IMR-90 (cell line): ENCODE data around the gene PTAR1. TPM values are rescaled to one million over a fixed set of nuclear protein-coding genes. Genes with fewer than 3 reads are reported as not detected.
A peak's percentile ranks its signal among the peaks of the same experiment; 100 is the strongest.

Experiments
- ATAC-seq: fragments of 200-7000 bp; cut with Tn5 transposase; 2 replicates; pipeline ENCODE4 v1.9.1; 2020; ENCODE audit warnings: low read depth, mild to moderate bottlenecking, moderate library complexity
- BruUV-seq: library from RNA; stranded (reverse); fragments of 400-500 nt; replicated peaks from 2 replicates; lab custom pipeline; 2021; lab: Mats Ljungman, UMichigan
- CTCF ChIA-PET: fragments of 300-600 bp; formaldehyde crosslinking; extraction: SDS; loops from one replicate; lab custom pipeline; 2021; ENCODE audit warnings: antibody characterized with exemption; lab: Yijun Ruan, JAX
- POLR2A ChIA-PET: fragments of 300-600 bp; sonication (Branson Sonifier 250); formaldehyde crosslinking; loops from one replicate; lab custom pipeline; 2022; ENCODE audit warnings: antibody characterized with exemption; ENCODE audit not compliant: unreplicated experiment; lab: Charles Lee
- DNase-seq: peaks from one replicate; pipeline ENCODE4 v3.0.0; 2013
- H2AFZ ChIP-seq: replicated peaks from 2 replicates; pipeline ENCODE3; 2013; ENCODE audit warnings: low read length, mild to moderate bottlenecking; ENCODE audit not compliant: poor library complexity
- H2AK5ac ChIP-seq: 2 replicates; pipeline ENCODE4 v1.6.1; 2013; ENCODE audit warnings: low read depth, low read length, inconsistent platforms
- H2AK9ac ChIP-seq: replicated peaks from 2 replicates; pipeline ENCODE3; 2013; ENCODE audit warnings: mild to moderate bottlenecking, low read depth, low read length, moderate library complexity; ENCODE audit not compliant: poor library complexity
- H2BK120ac ChIP-seq: 2 replicates; pipeline ENCODE4 v1.6.1; 2013; ENCODE audit warnings: low read depth, low read length, inconsistent platforms
- H2BK15ac ChIP-seq: 3 replicates; pipeline ENCODE4 v1.6.1; 2013; ENCODE audit warnings: low read depth, low read length, inconsistent platforms
- H2BK20ac ChIP-seq: 2 replicates; pipeline ENCODE4 v1.6.1; 2013; ENCODE audit warnings: low read depth, mild to moderate bottlenecking, inconsistent platforms, low read length, moderate library complexity
- H2BK5ac ChIP-seq: 2 replicates; pipeline ENCODE4 v1.6.1; 2013; ENCODE audit warnings: mild to moderate bottlenecking, low read depth, low read length, inconsistent platforms; ENCODE audit not compliant: poor library complexity, severe bottlenecking
- H3K14ac ChIP-seq: replicated peaks from 2 replicates; pipeline ENCODE4 v1.6.1; 2013; ENCODE audit warnings: low read depth, low read length, inconsistent platforms
- H3K18ac ChIP-seq: 2 replicates; pipeline ENCODE4 v1.6.1; 2013; ENCODE audit warnings: low read depth, low read length, control low read depth
- H3K23ac ChIP-seq: 2 replicates; pipeline ENCODE4 v1.6.1; 2013; ENCODE audit warnings: low read depth, low read length, inconsistent platforms
- H3K27ac ChIP-seq: 2 replicates; pipeline ENCODE4 v1.5.1; 2013; ENCODE audit warnings: mild to moderate bottlenecking, control low read depth, low read length; ENCODE audit not compliant: insufficient read depth
- H3K27me3 ChIP-seq: 2 replicates; pipeline ENCODE4 v1.6.1; 2013; ENCODE audit warnings: low read length; ENCODE audit not compliant: control insufficient read depth, insufficient read depth
- H3K36me3 ChIP-seq: 2 replicates; pipeline ENCODE4 v1.6.1; 2013; ENCODE audit warnings: low read length, mixed read lengths; ENCODE audit not compliant: control insufficient read depth, insufficient read depth
- H3K4ac ChIP-seq: 2 replicates; pipeline ENCODE4 v1.6.1; 2013; ENCODE audit warnings: low read depth, low read length, inconsistent platforms
- H3K4me1 ChIP-seq: 2 replicates; pipeline ENCODE4 v1.6.1; 2013; ENCODE audit warnings: low read length, mixed read lengths; ENCODE audit not compliant: control insufficient read depth, insufficient read depth
- H3K4me2 ChIP-seq: 2 replicates; pipeline ENCODE4 v1.6.1; 2013; ENCODE audit warnings: low read depth, mild to moderate bottlenecking, control low read depth, low read length, moderate library complexity
- H3K4me3 ChIP-seq: 2 replicates; pipeline ENCODE4 v1.5.1; 2013; ENCODE audit warnings: low read depth, mild to moderate bottlenecking, control low read depth, low read length, moderate library complexity; ENCODE audit not compliant: insufficient read depth
- H3K56ac ChIP-seq: 2 replicates; pipeline ENCODE4 v1.6.1; 2013; ENCODE audit warnings: low read length, inconsistent platforms; ENCODE audit not compliant: insufficient read depth; ENCODE audit errors: extremely low read depth
- H3K79me1 ChIP-seq, 2 experiments: 2 replicates each; pipeline ENCODE4 v1.6.1; 2013; ENCODE audit warnings: low read length in 2 of 2, inconsistent platforms in 1 of 2, low read depth in 1 of 2
- H3K9ac ChIP-seq: 2 replicates; pipeline ENCODE4 v1.6.1; 2013; ENCODE audit warnings: low read depth, low read length, control low read depth
- H3K9me1 ChIP-seq: 2 replicates; pipeline ENCODE4 v1.6.1; 2013; ENCODE audit warnings: low read length, inconsistent platforms; ENCODE audit not compliant: insufficient read depth
- H3K9me3 ChIP-seq: 2 replicates; pipeline ENCODE4 v1.6.1; 2013; ENCODE audit warnings: low read length; ENCODE audit not compliant: control insufficient read depth, insufficient read depth
- H4K20me1 ChIP-seq: 2 replicates; pipeline ENCODE4 v1.6.1; 2013; ENCODE audit warnings: low read length, inconsistent platforms; ENCODE audit not compliant: insufficient read depth
- H4K5ac ChIP-seq: 2 replicates; pipeline ENCODE4 v1.6.1; 2013; ENCODE audit warnings: mild to moderate bottlenecking, low read depth, low read length, control low read depth
- H4K8ac ChIP-seq, 2 experiments: 2 replicates each; pipeline ENCODE4 v1.6.1; 2013; ENCODE audit warnings: low read depth in 2 of 2, low read length in 2 of 2, control low read depth in 1 of 2, inconsistent platforms in 1 of 2
- H4K91ac ChIP-seq: 2 replicates; pipeline ENCODE4 v1.6.1; 2013; ENCODE audit warnings: low read depth, low read length, inconsistent platforms; ENCODE audit not compliant: insufficient read depth
- BHLHE40 ChIP-seq: fragments of 150-350 bp; IDR thresholded peaks from 2 replicates; pipeline ENCODE4 v1.6.1; 2016; ENCODE audit warnings: mild to moderate bottlenecking, low read depth, low read length
- CTCF ChIP-seq: conservative IDR thresholded peaks from 2 replicates; pipeline ENCODE4 v1.5.1; 2012; ENCODE audit warnings: mild to moderate bottlenecking, low read depth, low read length, improper control_type of control experiment
- FOS ChIP-seq: fragments of 150-350 bp; IDR thresholded peaks from 2 replicates; pipeline ENCODE4 v1.6.1; 2016; ENCODE audit warnings: low read depth, low read length
- MAFK ChIP-seq: IDR thresholded peaks from 2 replicates; pipeline ENCODE4 v1.6.1; 2012; ENCODE audit warnings: low read depth, low read length, improper control_type of control experiment
- MAZ ChIP-seq: IDR thresholded peaks from 2 replicates; pipeline ENCODE4 v1.6.1; 2012; ENCODE audit warnings: low read depth, mild to moderate bottlenecking, low read length, improper control_type of control experiment, moderate library complexity, borderline replicate concordance
- RAD21 ChIP-seq: IDR thresholded peaks from 2 replicates; pipeline ENCODE4 v1.6.1; 2012; ENCODE audit warnings: low read length, improper control_type of control experiment
- WGBS, 2 experiments: methylation state at CpG; one replicate each; pipeline versions ENCODE4 v1.1.5 to v1.1.7; 2013; ENCODE audit warnings: missing lambda C conversion rate in 2 of 2; ENCODE audit not compliant: insufficient read length in 1 of 2; ENCODE audit errors: extremely low coverage in 2 of 2; 5-methylcytosine and 5-hydroxymethylcytosine counted together
- dilution Hi-C: fragments of 300-500 bp; cut with HindIII; formaldehyde crosslinking; loops from one replicate; pipeline ENCODE4 v1.14.3; 2018; ENCODE audit warnings: low sequenced_read_pairs; ENCODE audit not compliant: unreplicated experiment
- in situ Hi-C: fragments of 300-500 bp; cut with MboI; formaldehyde crosslinking; loops from 3 replicates; pipeline ENCODE4 v1.14.3; 2019; ENCODE audit warnings: low sequenced_read_pairs, inconsistent platforms, mixed read lengths
- intact Hi-C: fragments of 100-400 bp; cut with micrococcal nuclease; formaldehyde crosslinking; loops from 2 replicates; pipeline ENCODE4 v1.10.0; 2022
- polyA plus RNA-seq, 3 experiments: library from polyadenylated mRNA; depleted of rRNA; stranded (reverse); fragments of >200 nt; gene quantifications; 2 replicates each; pipeline ENCODE4 v1.2.3, GENCODE V29; 2012; ENCODE audit warnings: low replicate concordance in 1 of 3
- total RNA-seq: library from RNA; depleted of rRNA; stranded (reverse); fragments of >200 nt; gene quantifications from 2 replicates; pipeline ENCODE4 v1.2.3, GENCODE V29; 2012

The PTAR1 gene
- total and polyA plus RNA-seq, 2 of the 4 experiments (the other 2 are of a cell fraction), result 10.6 to 110 TPM

GRCh38 chr9:69674112-69674685 lies 85.6 kb downstream of the PTAR1 start:
- Histone ChIP-seq H3K9ac (no peak overlapping the region), H3K4me1 (peaks cover 6% of the 10 kb centered on the region), H2AK5ac (peak overlapping the region; percentile 25; the same call in 1 of the 2 replicates), H2BK15ac (peak overlapping the region; percentile 8; the same call in 1 of the 3 replicates), H3K18ac (peak overlapping the region; percentile 8; the same call in 1 of the 2 replicates), H3K79me1 (peaks cover 10 to 30% of the 10 kb centered on the region in 2 experiments; a peak in 3 of 4 replicates), H3K36me3 (no peaks in the 10 kb centered on the region), H3K9me3 (no peaks in the 10 kb centered on the region), H2BK20ac (peak overlapping the region; percentile 94), H4K8ac (peak overlapping the region in 1 of 2 experiments; percentile 16; a peak in 1 of 4 replicates), H3K4ac (peak overlapping the region; percentile 61; the same call in 1 of the 2 replicates), H3K27me3 (no peaks in the 10 kb centered on the region), H3K56ac (no peak overlapping the region), H3K9me1 (peaks cover 7% of the 10 kb centered on the region), H3K27ac (no peak overlapping the region), H4K20me1 (peaks cover 2% of the 10 kb centered on the region; the same call in 1 of the 2 replicates), H2AFZ (peak overlapping the region; percentile 80), H3K14ac (peak overlapping the region; percentile 81), H3K23ac (peak overlapping the region; percentile 72), H3K4me3 (no peak overlapping the region), H4K5ac (peak overlapping the region; percentile 1; the same call in 1 of the 2 replicates), H2AK9ac (peak overlapping the region; percentile 91), H3K4me2 (no peak overlapping the region), H4K91ac (peak overlapping the region; percentile 17; the same call in 1 of the 2 replicates), H2BK5ac (peak overlapping the region; percentile 39), H2BK120ac (peak overlapping the region; percentile 86; the same call in 1 of the 2 replicates)
- DNase-seq (peak; percentile 14), ATAC-seq (no peak)
- no TSS peak for BruUV-seq
- intact Hi-C loops (loop anchor here (5.0 to 10.0 kb wide), 2 partner anchors 117 to 551 kb away; no protein-coding TSS in a partner anchor), in situ Hi-C loops (loop anchor here (10.0 to 25.0 kb wide), 3 partner anchors 201 to 563 kb away; no protein-coding TSS in a partner anchor), dilution Hi-C loops (no loop called here)
- TF ChIP-seq FOS (no peak), CTCF (no peak), RAD21 (no peak), MAZ (no peak), MAFK (no peak), BHLHE40 (no peak)
- CTCF ChIA-PET, result interaction anchor here (1.0 to 1.7 kb wide), 3 partner anchors 71 to 252 kb away, joined by 3 to 11 read pairs (median 9); no protein-coding TSS in a partner anchor
- 84% methylated on average over 4 of the region's 11 CpGs; no CpG with 5 or more reads in 1 of the 2 experiments for WGBS, 2 experiments
- POLR2A ChIA-PET, result no interaction called here
